HEK293T (cell line): ENCODE measurements around the gene SLC26A4.

Source experiments
- ELF4 ChIP-seq: fragments of 450-650 bp; IDR thresholded peaks from 2 replicates; pipeline ENCODE4 v1.6.1; 2017; ENCODE audit warnings: antibody characterized with exemption
- FOXA1 ChIP-seq: fragments of 450-650 bp; IDR thresholded peaks from 2 replicates; pipeline ENCODE4 v1.6.1; 2016; ENCODE audit warnings: mild to moderate bottlenecking
- FOXK2 ChIP-seq: fragments of 450-650 bp; IDR thresholded peaks from 2 replicates; pipeline ENCODE4 v1.6.1; 2016; ENCODE audit warnings: mild to moderate bottlenecking
- FOXM1 ChIP-seq: fragments of 450-650 bp; IDR thresholded peaks from 2 replicates; pipeline ENCODE4 v1.6.1; 2017; ENCODE audit warnings: mild to moderate bottlenecking, borderline replicate concordance
- SUZ12 ChIP-seq: fragments of 450-650 bp; IDR thresholded peaks from 2 replicates; pipeline ENCODE4 v1.6.1; 2016; ENCODE audit warnings: mild to moderate bottlenecking

GRCh38 chr7:107696330-107696946, 35.8 kb downstream of the SLC26A4 start:
- TF ChIP-seq SUZ12 (no peak), FOXM1 (no peak), FOXA1 (no peak), ELF4 (no peak), FOXK2 (no peak)
